WTC11 (cell line): ENCODE data around the gene KIAA0232. TPM values are rescaled to one million over a fixed set of nuclear protein-coding genes. Genes with fewer than 3 reads are reported as not detected.
A peak's percentile ranks its signal among the peaks of the same experiment; 100 is the strongest.
"Not testable (repeated sequence)": the region's sequence is repeated elsewhere in the genome, so short reads cannot be mapped to it uniquely, and the experiment has no call there.

Experiments used
- ATAC-seq: fragments of 200-7000 bp; cut with Tn5 transposase; 2 replicates; pipeline ENCODE4 v1.10.0; 2021; ENCODE audit warnings: mild to moderate bottlenecking, moderate library complexity
- CTCF ChIA-PET: fragments of 300-600 bp; sonication (Branson Sonifier 250); formaldehyde crosslinking; loops from one replicate; lab custom pipeline; 2021; ENCODE audit warnings: antibody characterized with exemption; lab: Charles Lee
- POLR2A ChIA-PET: fragments of 350-600 bp; sonication (Branson Sonifier 250); formaldehyde crosslinking; loops from one replicate; lab custom pipeline; 2021; ENCODE audit warnings: antibody characterized with exemption; lab: Charles Lee
- DNase-seq: peaks from one replicate; pipeline ENCODE4 v3.0.0; 2021; ENCODE audit warnings: low spot score
- H3K27ac Mint-ChIP-seq: 2 replicates; pipeline ENCODE4 v1.8.0; 2021; ENCODE audit warnings: mixed read lengths
- H3K27me3 Mint-ChIP-seq: 2 replicates; pipeline ENCODE4 v1.8.0; 2021; ENCODE audit warnings: low read depth, mild to moderate bottlenecking, moderate library complexity, mixed read lengths
- H3K36me3 Mint-ChIP-seq: 2 replicates; pipeline ENCODE4 v1.8.0; 2021; ENCODE audit warnings: mixed read lengths
- H3K4me1 Mint-ChIP-seq: 2 replicates; pipeline ENCODE4 v1.8.0; 2022; ENCODE audit warnings: mixed read lengths
- H3K4me3 Mint-ChIP-seq: 2 replicates; pipeline ENCODE4 v1.8.0; 2021; ENCODE audit warnings: mild to moderate bottlenecking, moderate library complexity, mixed read lengths
- H3K9me3 Mint-ChIP-seq: 2 replicates; pipeline ENCODE4 v1.8.0; 2021; ENCODE audit warnings: mixed read lengths
- AFF4 ChIP-seq: sonication (generic); formaldehyde crosslinking; IDR thresholded peaks from 2 replicates; pipeline ENCODE4 v1.8.1; 2023; ENCODE audit warnings: mild to moderate bottlenecking, missing genetic modification reagents, borderline replicate concordance
- ETV6 ChIP-seq: sonication (generic); formaldehyde crosslinking; IDR thresholded peaks from 2 replicates; pipeline ENCODE4 v1.8.1; 2022; ENCODE audit warnings: mild to moderate bottlenecking, missing genetic modification reagents
- FOXK1 ChIP-seq: sonication (generic); formaldehyde crosslinking; IDR thresholded peaks from 2 replicates; pipeline ENCODE4 v1.8.0; 2022; ENCODE audit warnings: mild to moderate bottlenecking, moderate library complexity, missing genetic modification reagents
- GABPB1 ChIP-seq: sonication (generic); formaldehyde crosslinking; IDR thresholded peaks from 2 replicates; pipeline ENCODE4 v1.8.1; 2023; ENCODE audit warnings: mild to moderate bottlenecking, missing genetic modification reagents
- MYBL2 ChIP-seq: sonication (generic); formaldehyde crosslinking; IDR thresholded peaks from 2 replicates; pipeline ENCODE4 v1.8.1; 2023; ENCODE audit warnings: mild to moderate bottlenecking, moderate library complexity, missing genetic modification reagents
- NR1H2 ChIP-seq: sonication (generic); formaldehyde crosslinking; IDR thresholded peaks from 2 replicates; pipeline ENCODE4 v1.9.0; 2021; ENCODE audit warnings: mild to moderate bottlenecking, moderate library complexity, missing genetic modification reagents
- NR3C1 ChIP-seq: sonication (generic); formaldehyde crosslinking; conservative IDR thresholded peaks from 2 replicates; pipeline ENCODE4 v1.8.1; 2023; ENCODE audit warnings: low read depth, mild to moderate bottlenecking, missing genetic modification reagents
- PRRX2 ChIP-seq: fragments of 250-450 bp; sonication (Bioruptor Pico); IDR thresholded peaks from 2 replicates; pipeline ENCODE4 v1.8.0; 2021; ENCODE audit warnings: mild to moderate bottlenecking
- RELA ChIP-seq: sonication (generic); formaldehyde crosslinking; IDR thresholded peaks from 2 replicates; pipeline ENCODE4 v1.8.1; 2022; ENCODE audit warnings: missing genetic modification reagents, mild to moderate bottlenecking, borderline replicate concordance
- SMAD4 ChIP-seq: sonication (generic); formaldehyde crosslinking; IDR thresholded peaks from 2 replicates; pipeline ENCODE4 v1.8.0; 2022; ENCODE audit warnings: mild to moderate bottlenecking, missing genetic modification reagents
- SP1 ChIP-seq: sonication (generic); formaldehyde crosslinking; conservative IDR thresholded peaks from 2 replicates; pipeline ENCODE4 v1.8.1; 2022; ENCODE audit warnings: missing genetic modification reagents
- USF2 ChIP-seq: sonication (generic); formaldehyde crosslinking; IDR thresholded peaks from 2 replicates; pipeline ENCODE4 v1.8.1; 2023; ENCODE audit warnings: mild to moderate bottlenecking, missing genetic modification reagents, moderate library complexity
- ZNF121 ChIP-seq: sonication (generic); formaldehyde crosslinking; IDR thresholded peaks from 2 replicates; pipeline ENCODE4 v1.8.0; 2023; ENCODE audit warnings: missing genetic modification reagents
- ZNF138 ChIP-seq: sonication (generic); formaldehyde crosslinking; conservative IDR thresholded peaks from 2 replicates; pipeline ENCODE4 v1.8.1; 2022; ENCODE audit warnings: mild to moderate bottlenecking, moderate library complexity, missing genetic modification reagents
- ZNF317 ChIP-seq: sonication (generic); formaldehyde crosslinking; IDR thresholded peaks from 2 replicates; pipeline ENCODE4 v1.8.1; 2023; ENCODE audit warnings: low read depth, mild to moderate bottlenecking, moderate library complexity, missing genetic modification reagents, borderline replicate concordance
- total RNA-seq: library from RNA; stranded (reverse); gene quantifications from 3 replicates; pipeline ENCODE4 v1.2.3, GENCODE V29; 2021
- TF ChIP-seq, protein P1 (sequence below): sonication (generic); formaldehyde crosslinking; IDR thresholded peaks from 2 replicates; pipeline ENCODE4 v1.8.1; 2023; ENCODE audit warnings: mild to moderate bottlenecking, missing genetic modification reagents, moderate library complexity

KIAA0232 gene
- total RNA-seq, 1 experiment from 2014 or later = 23.2 TPM

GRCh38 chr4:6755088-6755753 is 27.3 kb upstream of the KIAA0232 start:
- Mint-ChIP-seq H3K36me3 (no peaks in the 10 kb centered on the region), H3K4me3 (no peak overlapping the region), H3K27me3 (no peaks in the 10 kb centered on the region; the same call in 1 of the 2 replicates), H3K9me3 (no peaks in the 10 kb centered on the region), H3K4me1 (0 out of 2 replicates have a peak, but pooled peaks cover 4% of the 10 kb centered on the region), H3K27ac (no peak overlapping the region)
- CTCF ChIA-PET = no interaction called here
- no peak for TF ChIP-seq MYBL2 (CRISPR knock-in tag)
- no peak for TF ChIP-seq RELA (CRISPR knock-in tag)
- peak; percentile 75 for TF ChIP-seq GABPB1
- ATAC-seq = no peak
- no peak for DNase-seq
- POLR2A ChIA-PET = no interaction called here

DNA sequence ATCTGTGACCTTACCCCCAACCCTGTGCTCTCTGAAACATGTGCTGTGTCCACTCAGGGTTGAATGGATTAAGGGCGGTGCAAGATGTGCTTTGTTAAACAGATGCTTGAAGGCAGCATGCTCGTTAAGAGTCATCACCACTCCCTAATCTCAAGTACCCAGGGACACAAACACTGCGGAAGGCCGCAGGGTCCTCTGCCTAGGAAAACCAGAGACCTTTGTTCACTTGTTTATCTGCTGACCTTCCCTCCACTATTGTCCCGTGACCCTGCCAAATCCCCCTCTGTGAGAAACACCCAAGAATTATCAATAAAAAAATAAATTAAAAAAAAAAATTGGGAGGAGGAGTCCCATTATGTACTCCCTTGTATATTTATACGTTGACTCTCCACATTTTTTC is 26.2 kb upstream of the KIAA0232 start:
- CTCF ChIA-PET = interaction anchor here (1.0 kb wide), 1 partner anchor 36 kb away, joined by 4 read pairs; no protein-coding TSS in a partner anchor
- not testable (repeated sequence) for ATAC-seq, H3K36me3 Mint-ChIP-seq

DNA sequence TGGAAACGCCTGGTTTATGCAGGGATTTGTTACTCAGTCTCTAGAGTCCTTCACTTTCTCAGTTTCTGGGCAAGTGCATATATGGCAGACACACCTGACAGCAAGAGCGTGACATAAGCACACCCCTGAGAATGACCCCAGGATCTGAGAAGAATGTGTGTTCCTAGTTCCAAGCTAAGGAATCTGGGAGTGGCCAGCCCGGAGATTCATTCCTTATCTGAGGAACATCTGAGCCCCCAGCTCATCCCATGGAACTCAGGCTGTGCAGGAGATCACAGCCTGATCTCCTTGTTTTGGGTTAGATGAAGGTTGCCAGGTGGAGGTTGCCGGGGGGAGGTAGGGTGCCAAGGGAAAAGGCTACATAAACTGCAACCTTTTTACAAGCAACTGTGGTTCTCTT is 23.8 kb upstream of the KIAA0232 start:
- Mint-ChIP-seq H3K27ac (no peak overlapping the region), H3K36me3 (no peaks in the 10 kb centered on the region), H3K4me1 (peaks cover 3% of the 10 kb centered on the region; the same call in 1 of the 2 replicates), H3K9me3 (no peaks in the 10 kb centered on the region), H3K27me3 (no peaks in the 10 kb centered on the region; the same call in none of the 2 replicates), H3K4me3 (no peak overlapping the region)
- ChIA-PET CTCF (no interaction called here), POLR2A (no interaction called here)
- TF ChIP-seq ZNF317 (no peak), SP1 (no peak), ZNF121 (no peak)
- ATAC-seq (no peak), DNase-seq (no peak)

More for the DNA sequence above, 26.2 kb upstream of the KIAA0232 start:
- POLR2A ChIA-PET, DNase-seq, H3K4me1 Mint-ChIP-seq, H3K27me3 Mint-ChIP-seq, H3K27ac Mint-ChIP-seq, H3K9me3 Mint-ChIP-seq, H3K4me3 Mint-ChIP-seq: not testable (repeated sequence)

DNA sequence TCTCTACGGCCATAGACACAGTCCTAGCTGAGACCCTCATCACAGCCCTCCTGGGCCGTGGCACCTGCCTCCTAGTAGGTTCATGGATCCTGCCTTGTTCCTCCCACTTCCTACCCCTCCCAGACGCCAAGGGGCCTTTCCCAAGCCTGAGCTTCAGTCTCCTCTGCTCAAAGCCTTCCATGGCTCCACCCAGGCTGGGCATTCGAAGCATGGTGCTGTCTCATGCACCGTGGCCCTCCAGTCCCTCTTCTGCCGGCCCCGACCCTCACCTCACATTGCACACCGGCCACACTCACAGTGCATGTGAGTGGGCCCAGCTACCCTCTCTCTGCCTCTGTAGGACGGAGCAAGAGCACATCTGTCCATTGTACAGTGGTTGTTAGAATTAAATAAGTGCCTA is 21.7 kb upstream of the KIAA0232 start:
- peaks cover 3% of the 10 kb centered on the region; the same call in 1 of the 2 replicates for H3K4me1 Mint-ChIP-seq
- no peaks in the 10 kb centered on the region for H3K36me3 Mint-ChIP-seq
- ChIA-PET CTCF (interaction anchor here (2.1 kb wide), 1 partner anchor 40 kb away, joined by 6 read pairs; no protein-coding TSS in a partner anchor), POLR2A (no interaction called here)
- TF ChIP-seq PRRX2 (no peak), NR3C1 (CRISPR knock-in tag) (no peak), NR1H2 (CRISPR knock-in tag) (no peak)
- H3K9me3 Mint-ChIP-seq = no peaks in the 10 kb centered on the region
- no peaks in the 10 kb centered on the region; the same call in 1 of the 2 replicates for H3K27me3 Mint-ChIP-seq
- ATAC-seq (no peak), DNase-seq (no peak)
- no peak overlapping the region for H3K27ac Mint-ChIP-seq
- H3K4me3 Mint-ChIP-seq = no peak overlapping the region

GRCh38 chr4:6761649-6762615 is 20.6 kb upstream of the KIAA0232 start:
- no peaks in the 10 kb centered on the region for H3K9me3 Mint-ChIP-seq
- POLR2A ChIA-PET = no interaction called here
- CTCF ChIA-PET = interaction anchor here (0.7 to 1.0 kb wide), 3 partner anchors 20 to 212 kb away, joined by 3 to 4 read pairs (median 3); no protein-coding TSS in a partner anchor
- DNase-seq (no peak), ATAC-seq (no peak)
- no peak for TF ChIP-seq MYBL2 (CRISPR knock-in tag)
- no peak for TF ChIP-seq SMAD4 (CRISPR knock-in tag)
- no peak for TF ChIP-seq ETV6 (CRISPR knock-in tag)
- TF ChIP-seq, protein P1, sequence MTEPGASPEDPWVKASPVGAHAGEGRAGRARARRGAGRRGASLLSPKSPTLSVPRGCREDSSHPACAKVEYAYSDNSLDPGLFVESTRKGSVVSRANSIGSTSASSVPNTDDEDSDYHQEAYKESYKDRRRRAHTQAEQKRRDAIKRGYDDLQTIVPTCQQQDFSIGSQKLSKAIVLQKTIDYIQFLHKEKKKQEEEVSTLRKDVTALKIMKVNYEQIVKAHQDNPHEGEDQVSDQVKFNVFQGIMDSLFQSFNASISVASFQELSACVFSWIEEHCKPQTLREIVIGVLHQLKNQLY = no peak
- TF ChIP-seq FOXK1 (CRISPR knock-in tag) = no peak
- no peak for TF ChIP-seq ZNF138 (CRISPR knock-in tag)
- TF ChIP-seq AFF4 = no peak
- no peak for TF ChIP-seq USF2 (CRISPR knock-in tag)
- H3K4me1 Mint-ChIP-seq = peaks cover 3% of the 10 kb centered on the region; the same call in 1 of the 2 replicates
- no peak overlapping the region for H3K4me3 Mint-ChIP-seq
- H3K27me3 Mint-ChIP-seq = no peaks in the 10 kb centered on the region; the same call in 1 of the 2 replicates
- no peak overlapping the region for H3K27ac Mint-ChIP-seq
- H3K36me3 Mint-ChIP-seq = no peaks in the 10 kb centered on the region
